ENCODE measurements around the gene EFL1. TPM values are rescaled to one million over a fixed set of nuclear protein-coding genes. Genes with fewer than 3 reads are reported as not detected.

The EFL1 gene
- total and polyA plus RNA-seq, 9 of the 15 experiments (the other 6 are each of a cell fraction or from before 2014, with no cell fraction given): 4.8 to 32.5 (median 16.9) TPM

GRCh38 chr15:82113106-82113715 lies 149.3 kb downstream of the EFL1 start:
- Histone ChIP-seq H3K27me3 (ENCODE audit: control insufficient read depth in 2 of 2, insufficient read depth in 2 of 2, low read length in 2 of 2) (peaks cover 0 to 13% of the 10 kb centered on the region in 2 experiments; a peak in 2 of 5 replicates), H3K36me3 (ENCODE audit: control insufficient read depth, insufficient read depth, low read length) (no peaks in the 10 kb centered on the region), H3K9me3 (replicated peaks; ENCODE audit: control insufficient read depth, insufficient read depth, low read depth, low read length) (no peaks in the 10 kb centered on the region), H3K4me1 (replicated peaks in 1 of 2; ENCODE audit: control insufficient read depth in 2 of 2, insufficient read depth in 2 of 2, low read length in 2 of 2) (peaks cover 4 to 10% of the 10 kb centered on the region in 2 experiments; a peak in 4 of 5 replicates), H3K79me2 (ENCODE audit: control insufficient read depth, insufficient read depth, low read length) (no peaks in the 10 kb centered on the region), H3K4me3 (no peak overlapping the region), H3K27ac (ENCODE audit: extremely low read depth, low read depth, low read length) (no peak overlapping the region), H2AFZ (ENCODE audit: low read depth, low read length) (no peak overlapping the region), H3K9me1 (ENCODE audit: control insufficient read depth, insufficient read depth, low read length) (no peaks in the 10 kb centered on the region), H4K20me1 (replicated peaks; ENCODE audit: control insufficient read depth, insufficient read depth, low read length) (no peaks in the 10 kb centered on the region; the same call in 1 of the 2 replicates), H3K9ac (ENCODE audit: insufficient read depth in 1 of 2, low read depth in 2 of 2, low read length in 2 of 2) (no peak overlapping the region), H3K4me2 (ENCODE audit: insufficient read depth, low read length) (no peak overlapping the region)
- ATAC-seq: no peak
- WGBS (ENCODE audit: insufficient coverage, low coverage, missing lambda C conversion rate): 18% methylated on average over 1 of the region's 1 CpG
- POLR2A ChIA-PET: no interaction called here
- no peak for FAIRE-seq
- CTCF ChIA-PET (ENCODE audit: low intra/inter-chr PET ratio): no interaction called here
- BruUV-seq (replicated peaks): no TSS peak
- intact Hi-C loops (cut with micrococcal nuclease) (no loop called here), in situ Hi-C loops (cut with MboI) (loop anchor here (25.0 kb wide), 1 partner anchor 626 kb away; no protein-coding TSS in a partner anchor)
- TF ChIP-seq POLR2G (IDR thresholded peaks at IDR 0.05; ENCODE audit: low read depth, low read length): no peak
- TF ChIP-seq CEBPG (CRISPR knock-in tag; IDR thresholded peaks at IDR 0.05): no peak
- TF ChIP-seq CEBPG (tag; conservative IDR thresholded peaks at IDR 0.05 in 1 of 2, IDR thresholded peaks at IDR 0.05 in 1 of 2): no peak
- no peak for TF ChIP-seq ZBTB9 (CRISPR knock-in tag; IDR thresholded peaks at IDR 0.05)
- no peak for TF ChIP-seq E2F3 (CRISPR knock-in tag; IDR thresholded peaks at IDR 0.05)
- no peak for TF ChIP-seq NCOA6 (IDR thresholded peaks at IDR 0.05)
- TF ChIP-seq GTF2A2 (tag; IDR thresholded peaks at IDR 0.05): no peak
- no peak for TF ChIP-seq CC2D1A (IDR thresholded peaks at IDR 0.05)
- TF ChIP-seq ZNF140 (CRISPR knock-in tag; IDR thresholded peaks at IDR 0.05): no peak
- no peak for TF ChIP-seq ZFX (CRISPR knock-in tag; IDR thresholded peaks at IDR 0.05)
- no peak for TF ChIP-seq TOE1 (IDR thresholded peaks at IDR 0.05; ENCODE audit: borderline replicate concordance)
- no peak for TF ChIP-seq TOE1 (CRISPR knock-in tag; IDR thresholded peaks at IDR 0.05; ENCODE audit: borderline replicate concordance, low read depth)
- TF ChIP-seq ZNF23 (CRISPR knock-in tag; IDR thresholded peaks at IDR 0.05): no peak
- TF ChIP-seq E2F6 (IDR thresholded peaks at IDR 0.05; ENCODE audit: borderline replicate concordance in 1 of 2, extremely low read depth in 1 of 2, insufficient read depth in 1 of 2, insufficient read length in 1 of 2, low read depth in 1 of 2, low read length in 1 of 2, poor library complexity in 1 of 2, severe bottlenecking in 1 of 2): no peak
- no peak for TF ChIP-seq RNF219 (CRISPR knock-in tag; IDR thresholded peaks at IDR 0.05)
- no peak for TF ChIP-seq POU5F1 (IDR thresholded peaks at IDR 0.05; ENCODE audit: borderline replicate concordance, low read depth, low read length, partially characterized antibody)
- no peak for TF ChIP-seq ZNF41 (CRISPR knock-in tag; conservative IDR thresholded peaks at IDR 0.05)
- DNase-seq (ENCODE audit: extremely low read depth in 1 of 4, low spot score in 3 of 4): no peak

Measured in K562 (cell line).